ENCODE data around the gene TACC3. TPM values are rescaled to one million over a fixed set of nuclear protein-coding genes. Genes with fewer than 3 reads are reported as not detected.

The TACC3 gene
- total RNA-seq (10 to 100 TPM in 1 of 4 donors, 1 to 10 TPM in 3; 4.3 to 13.0 (median 6.9) TPM), polyA plus RNA-seq (10 to 100 TPM in 2 of 3 donors, 1 to 10 TPM in 1; 4.8 to 55.9 (median 11.8) TPM)

DNA sequence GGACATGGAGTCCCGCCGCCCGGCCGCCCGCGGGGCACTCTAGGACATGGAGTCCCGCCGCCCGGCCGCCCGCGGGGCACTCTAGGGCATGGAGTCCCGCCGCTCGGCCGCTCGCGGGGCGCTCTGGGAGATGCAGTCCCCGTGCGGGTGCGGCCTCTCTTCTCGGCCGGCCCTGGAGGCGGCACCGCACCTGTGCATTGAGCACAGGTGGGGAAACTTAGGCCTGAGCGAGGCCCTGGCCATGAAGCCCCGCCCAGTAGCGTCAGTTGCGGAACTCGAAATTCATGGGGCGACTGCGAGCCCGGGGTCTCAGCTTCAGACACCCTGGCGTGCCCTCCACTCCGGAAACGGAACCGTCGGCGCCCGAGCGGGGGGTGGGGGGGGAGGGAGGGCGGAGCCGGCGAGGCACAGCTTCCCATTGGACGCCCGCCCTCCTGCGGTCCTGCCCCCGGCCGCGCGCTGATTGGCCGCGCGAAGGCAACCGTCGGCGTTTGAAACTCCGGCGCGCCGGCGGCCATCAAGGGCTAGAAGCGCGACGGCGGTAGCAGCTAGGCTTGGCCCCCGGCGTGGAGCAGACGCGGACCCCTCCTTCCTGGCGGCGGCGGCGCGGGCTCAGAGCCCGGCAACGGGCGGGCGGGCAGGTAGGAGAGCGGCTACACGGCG, at the start of gene TACC3, which contains the start of gene TMEM129:
TACC3 (plus strand) TSS at position 519 of the 663 bp plus-strand sequence. CDS start 1,901 bp downstream, outside the sequence.
TMEM129 (minus strand) TSS at position 321 of the 663 bp plus-strand sequence. CDS start 486 bp downstream, outside the sequence.
- H3K4me3 ChIP-seq = peak within 1 kb of the TSS; percentile 60 to 78 (median 67)
- H3K36me3 ChIP-seq = peaks cover 5 to 37% (median 10%) of the 10 kb centered on the region in 4 donors
- 0 to 1% methylated on average over 83 of the region's 83 CpGs for WGBS, 2 donors
- TF ChIP-seq POLR2AphosphoS5 (IDR thresholded peaks at IDR 0.05) (peak; percentile 58 to 84 (median 74)), CTCF (IDR thresholded peaks at IDR 0.05) (no peak), EP300 (IDR thresholded peaks at IDR 0.05) (peak in 1 of 4 donors; percentile 18), POLR2A (IDR thresholded peaks at IDR 0.05) (peak in 1 of 2 donors; percentile 36)
- no peaks in the 10 kb centered on the region for H3K27me3 ChIP-seq
- H3K9me3 ChIP-seq = no peaks in the 10 kb centered on the region
- DNase-seq = peak; percentile 96
- peaks cover 0 to 46% (median 35%) of the 10 kb centered on the region in 4 donors for H3K4me1 ChIP-seq
- H3K27ac ChIP-seq = peak within 1 kb of the TSS; percentile 90 to 96 (median 94)
- intact Hi-C loops (cut with DNase I) = loop anchor here (1.0 to 10.0 kb wide), 2 partner anchors 9 to 76 kb away; partner anchors contain the start of gene SLBP

- H3K27me3 ChIP-seq = no peaks in the 10 kb centered on the region
- no peak overlapping the region for H3K27ac ChIP-seq
- intact Hi-C loops (cut with DNase I) = no loop called here
- TF ChIP-seq POLR2A (IDR thresholded peaks at IDR 0.05) = no peak
- TF ChIP-seq POLR2AphosphoS5 (IDR thresholded peaks at IDR 0.05) = no peak
- TF ChIP-seq CTCF (IDR thresholded peaks at IDR 0.05) = no peak
- TF ChIP-seq EP300 (IDR thresholded peaks at IDR 0.05) = no peak
- DNase-seq = no peak
- H3K4me1 ChIP-seq = no peaks in the 10 kb centered on the region
- no peaks in the 10 kb centered on the region for H3K36me3 ChIP-seq
- no peaks in the 10 kb centered on the region for H3K9me3 ChIP-seq
- H3K4me3 ChIP-seq = no peak overlapping the region
- 89 to 92% methylated on average over 20 of the region's 20 CpGs for whole genome bisulfite sequencing, 2 donors
Observed at GRCh38 chr4:1673671-1674070, 47.6 kb upstream of the TACC3 start.

- Histone ChIP-seq H3K36me3 (no peaks in the 10 kb centered on the region), H3K4me3 (no peak overlapping the region), H3K27ac (no peak overlapping the region), H3K27me3 (no peaks in the 10 kb centered on the region), H3K9me3 (no peaks in the 10 kb centered on the region), H3K4me1 (no peaks in the 10 kb centered on the region)
- intact Hi-C loops (cut with DNase I) = no loop called here
- 75 to 78% methylated on average over 9 of the region's 9 CpGs for WGBS, 2 donors
- DNase-seq = no peak
- TF ChIP-seq EP300 (IDR thresholded peaks at IDR 0.05) (no peak), CTCF (IDR thresholded peaks at IDR 0.05) (no peak)
Observed at GRCh38 chr4:1674682-1675081, 46.6 kb upstream of the TACC3 start.

GRCh38 chr4:1675136-1675801, 46.1 kb upstream of the TACC3 start:
- TF ChIP-seq POLR2AphosphoS5 (IDR thresholded peaks at IDR 0.05) = no peak
- TF ChIP-seq CTCF (IDR thresholded peaks at IDR 0.05) = no peak
- TF ChIP-seq EP300 (IDR thresholded peaks at IDR 0.05) = no peak
- 84 to 87% methylated on average over 19 of the region's 19 CpGs for WGBS, 2 donors
- Histone ChIP-seq H3K4me3 (no peak overlapping the region), H3K27me3 (no peaks in the 10 kb centered on the region), H3K4me1 (no peaks in the 10 kb centered on the region), H3K9me3 (no peaks in the 10 kb centered on the region), H3K36me3 (no peaks in the 10 kb centered on the region), H3K27ac (no peak overlapping the region)
- intact Hi-C loops (cut with DNase I) = no loop called here
- DNase-seq = no peak
